K562 (cell line): ENCODE measurements around the gene PRXL2B. TPM values are rescaled to one million over a fixed set of nuclear protein-coding genes. Genes with fewer than 3 reads are reported as not detected.

Experiments used
- ATF2 ChIP-seq: sonication (generic); formaldehyde crosslinking; IDR thresholded peaks from 2 replicates; pipeline ENCODE4 v1.8.1; 2022; ENCODE audit warnings: missing genetic modification reagents
- BHLHE40 ChIP-seq: IDR thresholded peaks from 2 replicates; pipeline ENCODE4 v1.6.1; 2011; ENCODE audit warnings: low read length, improper control_type of control experiment
- CREB1 ChIP-seq, 2 experiments: sonication (generic) in 1 of 2; formaldehyde crosslinking in 1 of 2; IDR thresholded peaks; 2 replicates each; pipeline versions ENCODE4 v1.6.1 to v1.8.0; 2012 to 2022; ENCODE audit warnings: inconsistent platforms in 1 of 2, mild to moderate bottlenecking in 1 of 2, missing genetic modification reagents in 1 of 2, moderate library complexity in 1 of 2
- ETV1 ChIP-seq: fragments of 450-650 bp; conservative IDR thresholded peaks from 2 replicates; pipeline ENCODE4 v1.6.1; 2016; ENCODE audit warnings: missing genetic modification characterization, control low read depth, low read depth, missing compliant biosample characterization
- MAZ ChIP-seq, 2 experiments: fragments of 450-650 bp in 1 of 2; sonication (generic) in 1 of 2; formaldehyde crosslinking; IDR thresholded peaks in 1 of 2; conservative IDR thresholded peaks in 1 of 2; 2 replicates each; pipeline versions ENCODE4 v1.4.0 to v1.5.0; 2020; ENCODE audit warnings: mild to moderate bottlenecking in 1 of 2, missing genetic modification reagents in 1 of 2
- MGA ChIP-seq: fragments of 450-650 bp; IDR thresholded peaks from 2 replicates; pipeline ENCODE4 v1.6.1; 2016; ENCODE audit warnings: mild to moderate bottlenecking, moderate library complexity
- polyA plus RNA-seq, 8 experiments: library from polyadenylated mRNA; depleted of rRNA in 4 of 8; stranded (reverse) in 5 of 8; unstranded in 3 of 8; fragments of >200 nt; fragmentation: Nextera tagmentation in 2 of 8; fragmentation: Illumina TruSeq in 1 of 8; extraction: Ambion mirVana in 2 of 8; extraction: Trizol in 1 of 8; gene quantifications; 2 replicates each; pipeline versions ENCODE4 v1.2.1 to v1.2.3, GENCODE V29; 2011 to 2014; ENCODE audit warnings: inconsistent platforms in 1 of 8, missing spikeins in 1 of 8
- total RNA-seq, 7 experiments: library from RNA; depleted of rRNA in 6 of 7; stranded (reverse); fragments of >200 nt in 6 of 7; fragmentation: Illumina TruSeq in 2 of 7; extraction: Trizol in 2 of 7; gene quantifications; 2 replicates each; pipeline versions ENCODE4 v1.2.1 to v1.2.3, GENCODE V29; 2011 to 2021; ENCODE audit warnings: low replicate concordance in 1 of 7
- TF ChIP-seq, protein P1 (sequence below): IDR thresholded peaks from 2 replicates; pipeline ENCODE4 v1.6.1; 2011; ENCODE audit warnings: borderline replicate concordance, low read depth, mild to moderate bottlenecking, moderate library complexity, low read length; ENCODE audit not compliant: insufficient read depth, poor library complexity, severe bottlenecking
- TF ChIP-seq, protein P2 (sequence below): fragments of 450-650 bp; formaldehyde crosslinking; IDR thresholded peaks from 2 replicates; pipeline ENCODE4 v1.4.0; 2020; ENCODE audit warnings: mild to moderate bottlenecking, moderate library complexity

Gene PRXL2B
- total and polyA plus RNA-seq, 9 of the 15 experiments (the other 6 are each of a cell fraction or from before 2014, with no cell fraction given): 0.99 to 25.3 (median 11.8) TPM

DNA sequence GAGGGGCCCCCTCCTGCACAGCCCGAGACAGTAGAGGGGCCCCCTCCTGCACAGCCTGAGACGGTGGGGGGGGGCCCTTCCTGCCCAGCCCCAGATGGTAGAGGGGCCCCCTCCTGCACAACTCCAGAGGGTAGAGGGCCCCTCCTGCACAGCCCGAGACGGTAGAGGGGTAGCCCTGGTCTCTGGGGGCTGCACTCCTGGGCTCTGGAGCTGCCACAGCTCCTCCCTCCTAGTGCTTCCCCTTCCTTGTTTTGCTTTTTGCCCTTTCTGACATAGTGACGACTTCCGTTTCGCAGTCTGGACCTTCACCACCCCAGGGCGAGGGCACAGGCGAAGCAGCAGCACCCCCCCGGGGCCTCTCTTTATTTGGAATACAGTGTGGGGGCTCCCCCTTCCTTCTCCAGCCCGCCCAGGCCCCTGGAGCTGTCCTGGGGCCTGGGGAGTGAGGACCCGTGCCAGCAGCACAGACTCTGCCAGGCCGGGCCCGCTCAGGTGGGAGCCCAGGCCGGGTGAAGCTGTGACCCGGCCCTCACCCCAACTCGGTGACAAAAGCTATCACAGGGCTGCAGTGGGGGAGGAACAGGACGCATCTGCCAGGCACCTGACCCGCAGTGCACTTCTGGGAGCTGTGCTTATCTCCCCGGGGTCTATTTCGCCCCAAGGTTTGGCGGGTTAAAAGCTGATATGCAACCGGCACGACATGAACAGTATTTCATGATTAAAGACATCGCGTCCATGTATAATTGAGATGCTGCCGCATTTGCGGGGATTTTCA is 1.1 kb upstream of the PRXL2B start (continued):
- peak; percentile 50 for TF ChIP-seq MGA
- peak; percentile 17 to 56; a peak in 3 of 4 replicates for TF ChIP-seq MAZ (CRISPR knock-in tag; conservative IDR thresholded peaks at IDR 0.05 in 1 of 2, IDR thresholded peaks at IDR 0.05 in 1 of 2)
- peak; percentile 98 for TF ChIP-seq BHLHE40
- TF ChIP-seq ATF2 (CRISPR knock-in tag): no peak
- peak; percentile 32; the same call in 1 of the 2 replicates for TF ChIP-seq ETV1 (tag)
- TF ChIP-seq, protein P1, sequence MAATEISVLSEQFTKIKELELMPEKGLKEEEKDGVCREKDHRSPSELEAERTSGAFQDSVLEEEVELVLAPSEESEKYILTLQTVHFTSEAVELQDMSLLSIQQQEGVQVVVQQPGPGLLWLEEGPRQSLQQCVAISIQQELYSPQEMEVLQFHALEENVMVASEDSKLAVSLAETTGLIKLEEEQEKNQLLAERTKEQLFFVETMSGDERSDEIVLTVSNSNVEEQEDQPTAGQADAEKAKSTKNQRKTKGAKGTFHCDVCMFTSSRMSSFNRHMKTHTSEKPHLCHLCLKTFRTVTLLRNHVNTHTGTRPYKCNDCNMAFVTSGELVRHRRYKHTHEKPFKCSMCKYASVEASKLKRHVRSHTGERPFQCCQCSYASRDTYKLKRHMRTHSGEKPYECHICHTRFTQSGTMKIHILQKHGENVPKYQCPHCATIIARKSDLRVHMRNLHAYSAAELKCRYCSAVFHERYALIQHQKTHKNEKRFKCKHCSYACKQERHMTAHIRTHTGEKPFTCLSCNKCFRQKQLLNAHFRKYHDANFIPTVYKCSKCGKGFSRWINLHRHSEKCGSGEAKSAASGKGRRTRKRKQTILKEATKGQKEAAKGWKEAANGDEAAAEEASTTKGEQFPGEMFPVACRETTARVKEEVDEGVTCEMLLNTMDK: no peak
- TF ChIP-seq CREB1 (IDR thresholded peaks at IDR 0.05): peak; percentile 59; the same call in 1 of the 2 replicates
- no peak; the same call in 1 of the 2 replicates for TF ChIP-seq CREB1 (CRISPR knock-in tag; IDR thresholded peaks at IDR 0.05)
- TF ChIP-seq, protein P2, sequence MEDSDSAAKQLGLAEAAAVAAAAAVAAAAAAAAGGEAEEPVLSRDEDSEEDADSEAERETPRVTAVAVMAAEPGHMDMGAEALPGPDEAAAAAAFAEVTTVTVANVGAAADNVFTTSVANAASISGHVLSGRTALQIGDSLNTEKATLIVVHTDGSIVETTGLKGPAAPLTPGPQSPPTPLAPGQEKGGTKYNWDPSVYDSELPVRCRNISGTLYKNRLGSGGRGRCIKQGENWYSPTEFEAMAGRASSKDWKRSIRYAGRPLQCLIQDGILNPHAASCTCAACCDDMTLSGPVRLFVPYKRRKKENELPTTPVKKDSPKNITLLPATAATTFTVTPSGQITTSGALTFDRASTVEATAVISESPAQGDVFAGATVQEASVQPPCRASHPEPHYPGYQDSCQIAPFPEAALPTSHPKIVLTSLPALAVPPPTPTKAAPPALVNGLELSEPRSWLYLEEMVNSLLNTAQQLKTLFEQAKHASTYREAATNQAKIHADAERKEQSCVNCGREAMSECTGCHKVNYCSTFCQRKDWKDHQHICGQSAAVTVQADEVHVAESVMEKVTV (CRISPR knock-in tag): no peak
